Kidney glomerular epithelial cell (primary cell): ENCODE results near the gene ELOA2.
"Not testable (repeated sequence)": the region's sequence is repeated elsewhere in the genome, so short reads cannot be mapped to it uniquely, and the experiment has no call there.

Source experiments
- DNase-seq: peaks from one replicate; lab custom pipeline; 2025; lab: John Stamatoyannopoulos, UW

Gene ELOA2, protein sequence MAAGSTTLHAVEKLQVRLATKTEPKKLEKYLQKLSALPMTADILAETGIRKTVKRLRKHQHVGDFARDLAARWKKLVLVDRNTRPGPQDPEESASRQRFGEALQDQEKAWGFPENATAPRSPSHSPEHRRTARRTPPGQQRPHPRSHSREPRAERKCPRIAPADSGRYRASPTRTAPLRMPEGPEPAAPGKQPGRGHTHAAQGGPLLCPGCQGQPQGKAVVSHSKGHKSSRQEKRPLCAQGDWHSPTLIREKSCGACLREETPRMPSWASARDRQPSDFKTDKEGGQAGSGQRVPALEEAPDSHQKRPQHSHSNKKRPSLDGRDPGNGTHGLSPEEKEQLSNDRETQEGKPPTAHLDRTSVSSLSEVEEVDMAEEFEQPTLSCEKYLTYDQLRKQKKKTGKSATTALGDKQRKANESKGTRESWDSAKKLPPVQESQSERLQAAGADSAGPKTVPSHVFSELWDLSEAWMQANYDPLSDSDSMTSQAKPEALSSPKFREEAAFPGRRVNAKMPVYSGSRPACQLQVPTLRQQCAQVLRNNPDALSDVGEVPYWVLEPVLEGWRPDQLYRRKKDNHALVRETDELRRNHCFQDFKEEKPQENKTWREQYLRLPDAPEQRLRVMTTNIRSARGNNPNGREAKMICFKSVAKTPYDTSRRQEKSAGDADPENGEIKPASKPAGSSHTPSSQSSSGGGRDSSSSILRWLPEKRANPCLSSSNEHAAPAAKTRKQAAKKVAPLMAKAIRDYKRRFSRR

DNA sequence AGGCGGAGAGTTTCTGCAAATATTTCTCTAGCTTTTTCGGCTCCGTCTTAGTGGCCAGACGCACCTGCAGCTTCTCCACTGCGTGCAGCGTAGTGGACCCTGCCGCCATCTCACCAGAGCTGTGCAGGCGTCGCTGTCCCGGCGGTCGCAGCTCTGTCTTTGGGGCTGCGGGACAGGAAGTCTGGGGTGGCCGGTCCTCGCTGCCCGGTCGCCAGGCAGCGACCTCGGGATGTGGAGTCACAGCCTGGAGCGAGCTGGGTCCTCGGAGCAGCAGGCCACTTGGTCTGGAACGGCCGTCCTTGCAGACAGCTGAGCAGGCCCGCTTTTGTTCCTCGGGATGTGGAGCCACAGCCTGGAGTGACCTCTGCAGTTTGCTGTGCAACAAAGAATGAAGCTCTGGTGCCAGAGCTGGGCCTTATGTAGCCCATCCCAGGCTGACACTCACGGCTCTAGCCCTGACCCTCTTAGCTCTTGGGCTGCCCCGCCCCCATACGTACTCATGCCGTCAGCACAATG is at the start of gene ELOA2:
Gene ELOA2, minus strand, starts transcription at position 466 of the 516 bp plus-strand sequence. Its CDS starts 357 bp downstream, at position 109.
- DNase-seq: no peak

DNA sequence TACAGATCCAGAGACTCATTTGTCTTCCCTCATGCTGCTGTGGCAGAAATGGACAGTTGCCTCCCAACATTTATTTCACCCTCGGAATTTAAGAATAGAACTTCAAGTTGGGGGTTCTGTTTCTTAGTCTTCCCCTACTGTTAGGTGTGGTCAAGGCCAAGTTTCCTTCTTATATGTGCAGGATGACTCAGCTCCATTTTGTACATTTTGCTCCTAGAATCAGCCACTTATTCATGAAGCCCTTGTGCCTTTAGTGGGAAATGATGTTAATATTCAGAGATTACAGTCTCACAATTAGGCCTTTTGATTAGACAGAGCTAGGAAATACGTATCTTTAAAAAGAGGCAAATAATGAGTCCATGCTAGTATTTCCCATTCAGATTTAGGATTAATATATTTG is 46.2 kb upstream of the ELOA2 start:
- DNase-seq: no peak

DNA sequence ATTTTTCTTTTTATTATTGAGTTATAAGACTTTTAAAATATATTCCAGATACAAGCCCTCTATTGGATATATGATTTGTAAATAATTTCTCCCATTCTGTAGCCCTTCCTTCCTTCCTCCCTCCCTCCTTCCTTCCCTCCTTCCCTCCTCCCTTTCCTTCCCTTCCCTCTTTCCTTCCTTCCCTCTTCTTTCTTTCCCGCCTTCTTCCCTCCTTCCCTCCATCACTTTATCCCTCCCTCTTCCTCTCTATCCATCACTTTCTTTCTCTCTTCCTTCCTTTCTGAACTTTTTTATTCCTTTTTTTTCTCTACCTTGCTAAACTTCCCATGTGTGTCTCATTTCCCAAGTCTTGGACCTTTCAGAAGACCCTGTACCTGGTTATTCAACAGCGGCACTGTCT is 45.5 kb upstream of the ELOA2 start:
- no peak for DNase-seq

DNA sequence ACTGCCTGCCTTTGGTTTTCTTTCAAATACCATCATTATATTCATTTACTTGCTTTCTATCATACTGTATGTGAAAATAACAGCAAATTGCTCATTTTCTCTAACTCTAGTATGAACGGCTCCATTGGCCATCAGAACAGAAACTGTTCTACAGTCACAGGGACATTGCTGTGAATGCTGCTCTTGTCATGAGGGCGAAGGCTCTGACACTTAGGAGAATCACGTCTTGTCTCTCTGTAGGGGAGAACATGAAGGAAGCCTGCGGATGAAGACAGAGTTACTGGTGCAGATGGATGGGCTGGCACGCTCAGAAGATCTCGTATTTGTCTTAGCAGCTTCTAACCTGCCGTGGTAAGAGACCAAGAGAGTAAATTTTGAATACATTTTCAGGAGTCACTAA is 41.7 kb upstream of the ELOA2 start:
- no peak for DNase-seq

DNA sequence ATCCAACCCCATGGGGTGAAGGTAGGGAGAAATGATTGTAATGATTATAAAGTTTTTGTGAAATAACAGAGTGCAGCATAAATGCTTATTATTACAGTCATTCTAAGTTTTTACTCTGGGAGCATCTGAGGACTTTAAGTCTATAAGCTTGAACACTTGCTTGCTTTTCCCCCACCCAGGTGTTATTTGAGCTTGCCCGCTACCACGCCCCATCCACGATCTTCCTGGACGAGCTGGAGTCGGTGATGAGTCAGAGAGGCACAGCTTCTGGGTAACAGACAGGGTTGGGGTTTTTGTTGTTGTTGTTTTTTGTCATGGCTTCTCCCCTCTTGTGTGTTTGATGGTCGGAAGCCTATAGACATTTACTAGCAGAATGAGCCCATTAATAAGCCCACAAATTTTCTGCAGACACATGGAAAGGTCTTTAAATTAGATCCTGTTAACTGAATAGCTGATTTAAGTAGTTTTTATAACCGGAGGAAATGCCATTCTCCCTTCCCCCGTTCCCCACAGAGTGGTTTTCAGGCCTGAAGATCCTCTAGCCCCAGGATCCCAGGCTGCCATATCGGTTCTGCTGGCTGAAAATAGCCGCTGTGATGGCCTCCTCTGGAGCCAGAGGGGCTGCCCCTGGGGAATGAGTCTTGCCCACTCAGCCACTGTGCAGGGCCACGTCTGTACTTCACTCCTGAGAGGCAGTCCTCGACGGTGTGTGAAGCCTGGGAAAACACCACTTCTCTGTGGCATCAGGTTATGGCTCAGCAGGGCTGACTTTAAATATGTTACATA is 39.9 kb upstream of the ELOA2 start:
- no peak for DNase-seq

DNA sequence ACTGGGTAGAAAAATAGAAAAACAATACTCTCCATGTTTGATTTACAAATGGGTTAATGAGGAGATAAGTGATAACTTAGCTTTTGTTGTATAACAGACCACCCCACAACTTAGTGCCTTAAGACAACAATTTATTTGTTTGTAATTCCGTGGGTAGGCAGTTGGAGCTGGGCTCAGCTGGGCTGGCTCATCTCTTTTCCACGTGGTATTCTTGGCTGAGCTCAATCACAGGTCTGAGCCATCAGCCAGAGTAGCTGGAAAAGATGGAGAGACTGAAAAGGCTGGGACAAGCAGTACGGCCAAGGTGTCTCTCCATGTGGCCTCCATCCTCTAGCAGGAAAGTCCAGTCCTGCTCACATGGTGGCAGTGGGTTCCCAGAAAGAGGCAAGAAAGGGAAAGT is 32.2 kb upstream of the ELOA2 start:
- DNase-seq: no peak

DNA sequence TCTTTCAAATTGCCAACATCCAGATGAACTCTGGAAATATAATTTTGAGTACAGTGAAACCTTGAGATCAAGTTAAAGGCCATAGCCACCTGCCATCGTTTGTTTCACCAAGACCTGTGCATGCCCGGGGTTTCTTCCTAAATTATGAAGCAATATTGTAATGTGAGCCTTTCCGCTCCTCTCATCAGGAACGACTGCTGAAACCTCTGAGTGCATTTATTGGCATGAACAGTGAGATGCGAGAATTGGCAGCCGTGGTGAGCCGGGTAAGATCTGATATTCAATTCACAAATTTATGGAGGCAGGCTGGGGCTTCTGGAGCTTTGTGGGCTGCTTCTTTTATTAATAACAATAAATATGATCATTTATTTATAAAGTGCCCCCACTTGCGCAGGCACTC is 27.7 kb upstream of the ELOA2 start:
- DNase-seq: no peak

DNA sequence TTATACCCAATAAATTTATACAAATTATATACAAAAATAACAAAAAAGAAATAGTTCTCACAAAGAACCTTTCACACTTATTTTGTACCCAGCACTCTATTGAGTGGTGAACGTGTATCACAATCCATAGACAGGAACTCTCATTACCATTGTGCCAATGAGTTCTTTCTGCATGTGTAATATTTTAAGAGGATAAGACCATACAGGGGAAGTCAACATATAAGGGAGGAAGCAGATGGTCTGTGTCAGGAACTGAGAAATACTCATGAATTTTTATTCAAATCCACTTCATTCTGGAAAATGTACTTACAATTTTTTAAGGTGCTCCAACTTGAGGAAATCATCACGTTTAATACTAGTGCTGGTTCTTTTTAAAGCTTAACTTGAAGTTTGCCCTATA is 27.1 kb upstream of the ELOA2 start:
- no peak for DNase-seq

DNA sequence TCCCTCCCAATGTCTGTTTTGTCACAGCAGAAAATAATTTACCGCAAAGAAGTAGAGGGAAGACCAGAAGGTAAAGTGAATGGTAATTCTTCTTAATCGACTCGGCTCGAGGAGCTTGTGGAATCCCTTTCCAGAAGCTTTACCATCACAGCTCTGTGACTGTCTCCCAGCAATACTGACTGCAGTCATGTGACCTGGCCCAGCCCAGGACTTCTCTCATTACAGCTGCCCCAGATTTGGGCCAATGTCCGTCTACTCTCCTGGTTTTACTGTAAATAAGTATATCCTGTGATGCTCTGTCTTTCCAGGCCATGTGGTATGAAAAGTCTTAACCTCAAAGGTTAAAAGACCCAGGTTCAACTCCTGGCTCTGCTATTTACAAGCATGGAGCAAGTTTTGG is 18.9 kb upstream of the ELOA2 start:
- DNase-seq: no peak

DNA sequence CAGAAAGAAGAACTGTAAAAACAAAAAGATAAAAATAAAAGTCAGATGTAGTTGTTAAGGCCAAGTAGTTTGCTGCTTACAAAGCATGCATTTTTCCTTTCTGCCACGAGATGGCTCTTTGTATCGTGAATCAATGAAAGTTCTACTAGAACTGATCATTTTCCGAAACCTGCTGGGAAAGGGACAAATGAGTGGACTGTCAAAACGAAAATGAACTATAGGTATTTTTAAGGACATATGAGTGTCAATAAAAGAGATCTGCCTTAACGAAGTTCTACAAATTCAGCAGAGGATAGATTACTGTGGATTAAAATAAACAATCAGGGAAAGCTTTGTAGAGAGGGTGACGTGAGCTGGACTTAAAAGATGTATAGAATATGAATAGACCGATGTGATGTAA is 15.0 kb upstream of the ELOA2 start:
- DNase-seq: peak; percentile 29

DNA sequence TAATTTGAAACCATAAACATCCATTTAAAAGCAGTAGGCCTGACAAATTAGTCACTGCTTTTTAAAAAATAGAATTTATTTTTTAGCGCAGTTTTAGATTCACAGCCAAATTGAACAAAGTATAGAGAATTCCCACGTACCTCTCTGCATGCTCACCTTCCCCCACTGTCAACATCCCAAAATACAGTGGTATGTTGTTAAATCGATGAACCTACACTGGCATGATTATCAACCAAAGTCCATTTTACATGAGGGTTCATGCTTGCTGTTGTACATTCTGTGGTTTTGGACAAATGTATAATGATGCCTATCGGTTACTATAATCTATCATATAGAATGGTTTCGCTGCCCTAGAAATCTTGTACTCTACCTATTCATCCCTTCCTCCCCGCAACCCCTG is 5.6 kb upstream of the ELOA2 start:
- DNase-seq: no peak

DNA sequence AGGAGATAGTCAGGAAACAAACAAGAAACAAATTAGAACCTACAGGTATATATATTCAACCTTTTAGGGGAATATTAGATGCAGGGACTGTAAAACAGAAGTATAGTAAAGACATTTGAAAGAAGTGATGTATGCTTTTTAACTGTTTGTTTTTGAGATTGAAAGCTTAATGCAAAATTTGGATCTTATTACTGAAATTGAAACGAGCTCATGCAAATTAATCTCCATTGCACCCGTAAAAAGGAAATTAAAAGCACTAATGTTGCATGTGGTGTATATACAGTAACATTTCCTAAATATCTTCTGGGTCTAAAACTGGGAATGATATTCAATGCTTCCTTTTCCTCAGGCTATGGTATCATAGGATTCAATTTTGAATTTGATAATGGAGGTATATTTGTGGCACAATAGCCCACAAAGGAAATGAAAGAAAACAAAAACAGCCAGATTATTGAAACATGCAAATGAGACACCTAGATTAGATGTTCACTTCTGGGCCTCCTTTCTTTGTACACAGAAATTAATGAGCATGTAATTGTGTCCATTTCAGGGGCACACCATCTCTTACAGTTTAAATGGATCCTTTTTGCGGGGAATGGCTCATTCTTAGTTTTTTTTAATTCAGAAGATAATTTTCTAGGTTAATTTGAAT is 1.6 kb upstream of the ELOA2 start:
- no peak for DNase-seq

DNA sequence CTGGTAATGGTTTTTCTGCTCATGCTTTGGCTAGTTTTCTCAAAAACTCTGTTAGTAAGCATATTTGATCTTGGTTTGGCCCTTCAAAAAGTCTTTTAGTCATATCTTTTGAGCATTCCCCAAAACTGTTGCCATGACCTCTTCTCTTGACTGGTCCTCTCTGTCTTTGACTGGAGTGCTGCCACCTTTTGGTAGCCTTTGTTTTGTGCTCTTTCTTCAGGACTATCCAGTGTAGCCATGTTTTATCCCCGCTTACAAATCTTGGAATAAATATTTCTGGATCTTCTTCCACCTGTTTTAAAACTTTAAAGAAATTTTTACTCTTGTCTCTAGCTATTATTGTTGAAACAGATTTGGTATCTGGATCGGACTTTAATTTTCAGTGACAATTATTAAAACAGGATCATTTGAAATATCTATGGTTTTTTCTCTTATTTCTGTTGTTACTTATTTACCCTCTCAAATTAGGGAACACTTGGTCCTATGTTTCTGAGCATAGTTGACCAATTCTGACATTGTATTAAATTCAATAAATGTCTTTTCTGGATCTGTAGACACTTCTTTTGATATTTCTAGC is 965 bp upstream of the ELOA2 start:
- DNase-seq: peak; percentile 31

DNA sequence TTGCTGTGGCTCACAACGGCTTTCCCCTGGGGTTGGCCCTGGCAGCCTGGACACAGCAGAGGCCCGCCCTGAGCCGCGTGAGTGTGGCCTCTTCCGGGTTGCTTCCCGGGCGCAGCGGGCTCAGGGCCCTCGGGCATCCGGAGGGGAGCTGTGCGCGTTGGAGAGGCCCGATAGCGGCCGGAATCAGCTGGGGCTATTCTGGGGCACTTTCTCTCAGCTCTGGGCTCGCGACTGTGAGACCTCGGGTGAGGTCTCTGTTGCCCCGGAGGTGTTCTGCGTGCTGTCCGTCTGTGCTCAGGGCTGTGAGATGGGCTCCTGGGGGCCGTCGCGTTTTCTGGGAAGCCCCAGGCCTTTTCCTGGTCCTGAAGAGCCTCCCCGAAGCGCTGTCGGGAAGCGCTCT is 830 bp downstream of the ELOA2 start:
- DNase-seq: not testable (repeated sequence)

DNA sequence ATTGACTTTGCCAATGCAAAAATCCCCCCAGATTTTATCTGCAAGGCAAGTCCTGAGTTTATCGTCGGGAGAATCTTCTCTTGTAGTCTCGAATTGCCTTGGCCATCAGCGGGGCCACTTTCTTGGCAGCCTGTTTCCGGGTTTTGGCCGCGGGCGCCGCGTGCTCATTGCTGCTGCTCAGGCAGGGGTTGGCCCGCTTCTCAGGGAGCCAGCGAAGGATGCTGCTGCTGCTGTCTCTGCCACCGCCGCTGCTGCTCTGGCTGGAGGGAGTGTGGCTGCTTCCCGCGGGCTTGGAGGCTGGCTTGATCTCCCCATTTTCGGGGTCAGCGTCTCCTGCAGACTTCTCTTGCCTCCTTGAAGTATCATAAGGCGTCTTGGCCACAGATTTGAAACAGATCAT is 2.5 kb downstream of the ELOA2 start:
- no peak for DNase-seq

DNA sequence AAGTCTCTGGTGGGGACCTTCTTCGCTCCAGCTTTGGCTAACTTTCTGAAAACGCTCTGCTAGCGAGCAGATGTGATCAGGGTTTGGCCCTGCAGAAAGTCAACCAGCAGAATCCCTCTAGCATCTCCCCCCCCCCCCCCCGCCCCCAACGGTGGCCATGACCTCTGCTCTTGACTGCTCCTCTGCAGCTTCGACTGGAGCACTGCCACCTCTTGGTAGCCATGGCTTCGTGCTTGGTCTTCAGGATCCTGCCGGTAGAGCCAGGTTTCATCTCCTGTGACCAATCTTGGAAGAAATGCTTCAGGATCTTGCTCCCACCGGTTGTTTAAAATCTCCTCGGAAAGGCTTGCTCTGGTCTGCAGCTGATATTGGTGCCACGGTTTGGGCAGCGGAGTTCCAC is 4.5 kb downstream of the ELOA2 start:
- DNase-seq: not testable (repeated sequence)

DNA sequence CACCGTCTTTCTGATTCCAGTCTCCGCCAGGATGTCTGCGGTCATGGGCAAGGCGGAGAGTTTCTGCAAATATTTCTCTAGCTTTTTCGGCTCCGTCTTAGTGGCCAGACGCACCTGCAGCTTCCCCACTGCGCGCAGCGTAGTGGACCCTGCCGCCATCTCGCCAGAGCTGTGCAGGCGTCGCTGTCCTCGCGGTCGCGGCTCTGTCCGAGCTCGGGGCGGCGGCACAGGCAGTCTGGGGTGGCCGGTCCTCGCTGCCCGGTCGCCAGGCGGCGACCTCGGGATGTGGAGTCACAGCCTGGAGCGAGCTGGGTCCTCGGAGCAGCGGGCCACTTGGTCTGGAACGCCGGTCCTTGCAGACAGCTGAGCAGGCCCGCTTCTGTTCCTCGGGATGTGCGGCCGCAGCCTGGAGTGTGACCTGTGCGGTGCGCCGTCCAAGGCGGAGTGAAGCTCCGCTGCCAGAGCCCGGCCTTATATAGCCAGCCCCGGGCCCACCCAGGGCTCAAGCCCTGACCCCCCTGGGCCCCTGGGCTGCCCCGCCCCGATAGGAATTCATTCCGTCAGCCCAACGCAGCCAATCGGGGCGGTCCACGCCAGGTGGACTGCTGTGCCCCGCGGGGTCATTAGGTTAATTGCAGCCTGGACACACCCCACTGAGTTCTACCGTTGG is 5.6 kb downstream of the ELOA2 start:
- not testable (repeated sequence) for DNase-seq

DNA sequence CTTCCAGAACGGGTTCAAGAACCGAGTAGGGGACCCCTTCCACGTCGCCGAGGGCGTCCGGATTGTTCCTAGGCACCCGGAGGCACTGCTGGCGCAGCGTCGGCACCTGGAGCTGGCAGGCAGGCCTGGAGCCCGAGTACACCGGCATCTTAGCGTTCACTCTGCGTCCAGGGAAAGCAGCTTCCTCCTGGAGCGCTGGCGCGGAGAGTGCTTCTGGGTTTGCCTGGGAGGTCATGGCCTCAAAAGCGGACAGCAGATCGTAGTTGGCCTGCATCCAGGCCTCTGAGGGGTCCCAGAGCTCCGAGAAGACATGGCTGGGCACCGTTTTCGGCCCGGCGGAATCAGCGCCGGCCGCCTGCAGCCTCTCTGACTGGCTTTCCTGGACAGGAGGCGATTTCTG is 6.7 kb downstream of the ELOA2 start:
- not testable (repeated sequence) for DNase-seq

DNA sequence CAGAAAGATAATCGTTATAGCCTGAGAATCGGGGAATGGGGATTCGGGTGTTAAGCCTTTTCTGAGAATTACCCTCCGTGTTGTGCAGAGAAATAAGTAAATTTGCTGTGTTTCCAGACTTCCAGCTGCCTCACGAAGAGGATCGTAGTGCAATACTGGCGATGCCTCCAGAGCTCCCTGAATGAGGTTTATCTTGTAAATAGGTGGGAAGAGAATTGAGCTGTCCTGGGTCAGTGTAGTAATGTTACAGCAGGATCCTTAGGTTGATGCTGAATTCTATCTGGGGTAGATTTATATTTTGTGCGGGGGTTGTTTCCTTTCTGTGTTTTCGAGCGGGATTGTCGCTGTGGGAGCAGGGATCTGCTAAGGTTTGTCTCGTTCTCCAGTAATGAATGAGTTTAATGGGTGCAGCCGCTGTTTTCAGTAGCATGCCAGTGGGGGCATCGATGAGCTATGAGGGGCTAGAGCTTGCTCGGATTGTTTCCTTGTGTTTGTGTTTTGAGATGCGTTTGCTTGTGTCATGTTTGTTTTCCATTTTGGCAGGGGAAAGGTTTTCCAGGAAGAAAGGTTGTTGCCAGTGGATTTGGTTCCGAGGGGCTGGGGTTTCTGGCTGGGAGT is 9.8 kb downstream of the ELOA2 start:
- DNase-seq: not testable (repeated sequence)

DNA sequence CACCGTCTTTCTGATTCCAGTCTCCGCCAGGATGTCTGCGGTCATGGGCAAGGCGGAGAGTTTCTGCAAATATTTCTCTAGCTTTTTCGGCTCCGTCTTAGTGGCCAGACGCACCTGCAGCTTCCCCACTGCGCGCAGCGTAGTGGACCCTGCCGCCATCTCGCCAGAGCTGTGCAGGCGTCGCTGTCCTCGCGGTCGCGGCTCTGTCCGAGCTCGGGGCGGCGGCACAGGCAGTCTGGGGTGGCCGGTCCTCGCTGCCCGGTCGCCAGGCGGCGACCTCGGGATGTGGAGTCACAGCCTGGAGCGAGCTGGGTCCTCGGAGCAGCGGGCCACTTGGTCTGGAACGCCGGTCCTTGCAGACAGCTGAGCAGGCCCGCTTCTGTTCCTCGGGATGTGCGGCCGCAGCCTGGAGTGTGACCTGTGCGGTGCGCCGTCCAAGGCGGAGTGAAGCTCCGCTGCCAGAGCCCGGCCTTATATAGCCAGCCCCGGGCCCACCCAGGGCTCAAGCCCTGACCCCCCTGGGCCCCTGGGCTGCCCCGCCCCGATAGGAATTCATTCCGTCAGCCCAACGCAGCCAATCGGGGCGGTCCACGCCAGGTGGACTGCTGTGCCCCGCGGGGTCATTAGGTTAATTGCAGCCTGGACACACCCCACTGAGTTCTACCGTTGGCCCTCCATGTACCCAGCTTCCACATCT is 11.5 kb downstream of the ELOA2 start:
- not testable (repeated sequence) for DNase-seq
